Spinal cord (tissue), 10 donors: ENCODE results near the gene MIR17HG. TPM values are rescaled to one million over a fixed set of nuclear protein-coding genes. Genes with fewer than 3 reads are reported as not detected.
A peak's percentile ranks its signal among the peaks of the same experiment; 100 is the strongest.

ENCODE experiments used
- DNase-seq, 6 donors: peaks; one replicate each; pipeline versions ENCODE4 v3.0.0 to v3.0.0-alpha.2; 2013 to 2015; ENCODE audit warnings: low spot score in 6 of 6, low read depth in 4 of 6
- H3K27ac ChIP-seq: one replicate; pipeline ENCODE4 v1.5.1; 2013; ENCODE audit warnings: low read depth, low read length, control low read depth
- H3K27me3 ChIP-seq: one replicate; pipeline ENCODE4 v1.6.1; 2013; ENCODE audit warnings: low read length; ENCODE audit not compliant: control insufficient read depth, insufficient read depth
- H3K36me3 ChIP-seq: one replicate; pipeline ENCODE4 v1.6.1; 2013; ENCODE audit warnings: low read length; ENCODE audit not compliant: control insufficient read depth, insufficient read depth
- H3K4me1 ChIP-seq: one replicate; pipeline ENCODE4 v1.6.1; 2013; ENCODE audit warnings: low read length; ENCODE audit not compliant: control insufficient read depth, insufficient read depth
- H3K4me3 ChIP-seq: one replicate; pipeline ENCODE4 v1.5.1; 2013; ENCODE audit warnings: low read depth, low read length, control low read depth
- H3K9me3 ChIP-seq: one replicate; pipeline ENCODE4 v1.6.1; 2013; ENCODE audit warnings: low read length; ENCODE audit not compliant: control insufficient read depth, insufficient read depth
- WGBS: methylation state at CpG from one replicate; pipeline ENCODE4 v1.1.5; 2013; ENCODE audit warnings: missing lambda C conversion rate; ENCODE audit not compliant: insufficient coverage; 5-methylcytosine and 5-hydroxymethylcytosine counted together
- polyA plus RNA-seq, 2 donors: library from polyadenylated mRNA; unstranded; fragments of 120-200 nt; gene quantifications; one replicate each; pipeline ENCODE4 v1.2.1, GENCODE V29; 2013; ENCODE audit not compliant: insufficient read length in 2 of 2
- total RNA-seq, 2 donors: library from RNA; depleted of rRNA in 1 of 2; stranded (reverse); fragments of 120-200 nt in 1 of 2; fragments of >200 nt in 1 of 2; gene quantifications; one replicate each; pipeline versions ENCODE4 v1.2.3 to v1.2.4, GENCODE V29; 2013 to 2014
- donor health status: healthy.

The MIR17HG gene
- total and polyA plus RNA-seq, 4 donors: 1.6 to 7.8 (median 3.8) TPM

GRCh38 chr13:91384896-91385295, 37.4 kb downstream of the MIR17HG start:
- no peaks in the 10 kb centered on the region for H3K27me3 ChIP-seq
- no peak for DNase-seq
- no peaks in the 10 kb centered on the region for H3K4me1 ChIP-seq
- no peaks in the 10 kb centered on the region for H3K36me3 ChIP-seq
- H3K27ac ChIP-seq: no peak overlapping the region
- WGBS: 83% methylated on average over 1 of the region's 2 CpGs
- H3K4me3 ChIP-seq: no peak overlapping the region
- no peaks in the 10 kb centered on the region for H3K9me3 ChIP-seq

GRCh38 chr13:91389186-91389585, 41.7 kb downstream of the MIR17HG start:
- Histone ChIP-seq H3K27me3 (no peaks in the 10 kb centered on the region), H3K27ac (no peak overlapping the region), H3K36me3 (no peaks in the 10 kb centered on the region), H3K4me3 (no peak overlapping the region), H3K4me1 (no peaks in the 10 kb centered on the region), H3K9me3 (no peaks in the 10 kb centered on the region)
- DNase-seq: no peak
- WGBS: 94% methylated on average over 1 of the region's 2 CpGs

- H3K36me3 ChIP-seq: no peaks in the 10 kb centered on the region
- H3K9me3 ChIP-seq: no peaks in the 10 kb centered on the region
- WGBS: no CpG with 5 or more reads among the region's 1 CpG
- no peak overlapping the region for H3K27ac ChIP-seq
- peak in 1 of 6 donors; percentile 26 for DNase-seq
- no peak overlapping the region for H3K4me3 ChIP-seq
- peaks cover 11% of the 10 kb centered on the region for H3K4me1 ChIP-seq
- peaks cover 15% of the 10 kb centered on the region for H3K27me3 ChIP-seq
Measured at GRCh38 chr13:91397595-91397994, 50.1 kb downstream of the MIR17HG start.

GRCh38 chr13:91398413-91399188, 51.1 kb downstream of the MIR17HG start, which contains the start of gene GPC5:
Gene GPC5 (plus strand): TSS chr13:91398621.
- Histone ChIP-seq H3K9me3 (no peaks in the 10 kb centered on the region), H3K36me3 (no peaks in the 10 kb centered on the region), H3K27me3 (peaks cover 15% of the 10 kb centered on the region), H3K4me1 (peaks cover 11% of the 10 kb centered on the region), H3K27ac (peak within 1 kb of the TSS; percentile 61), H3K4me3 (peak within 1 kb of the TSS; percentile 71)
- under 1% methylated on average over 76 of the region's 76 CpGs for WGBS
- DNase-seq: peak; percentile 47 to 93 (median 70)

GRCh38 chr13:91399189-91400062, 51.9 kb downstream of the MIR17HG start:
- DNase-seq: peak in 3 of 6 donors; percentile 19 to 25 (median 24)
- 23% methylated on average over 38 of the region's 44 CpGs for WGBS

GRCh38 chr13:91400063-91400399, 52.5 kb downstream of the MIR17HG start:
- peak in 2 of 6 donors; percentile 14 to 26 for DNase-seq
- peaks cover 15% of the 10 kb centered on the region for H3K27me3 ChIP-seq
- H3K36me3 ChIP-seq: no peaks in the 10 kb centered on the region
- H3K27ac ChIP-seq: no peak overlapping the region
- 75% methylated on average over 4 of the region's 6 CpGs for WGBS
- H3K4me3 ChIP-seq: peak overlapping the region; percentile 71
- no peaks in the 10 kb centered on the region for H3K9me3 ChIP-seq
- H3K4me1 ChIP-seq: peaks cover 11% of the 10 kb centered on the region

More at GRCh38 chr13:91399189-91400062, 51.9 kb downstream of the MIR17HG start:
- Histone ChIP-seq H3K27me3 (peaks cover 15% of the 10 kb centered on the region), H3K27ac (peak overlapping the region; percentile 61), H3K36me3 (no peaks in the 10 kb centered on the region), H3K4me3 (peak overlapping the region; percentile 71), H3K4me1 (peaks cover 11% of the 10 kb centered on the region), H3K9me3 (no peaks in the 10 kb centered on the region)

GRCh38 chr13:91400671-91401070, 53.2 kb downstream of the MIR17HG start:
- Histone ChIP-seq H3K27me3 (peaks cover 15% of the 10 kb centered on the region), H3K36me3 (no peaks in the 10 kb centered on the region), H3K27ac (no peak overlapping the region), H3K4me1 (peaks cover 11% of the 10 kb centered on the region), H3K9me3 (no peaks in the 10 kb centered on the region), H3K4me3 (no peak overlapping the region)
- peak in 1 of 6 donors; percentile 2 for DNase-seq
- no CpG with 5 or more reads among the region's 3 CpGs for WGBS

GRCh38 chr13:91401920-91402319, 54.4 kb downstream of the MIR17HG start:
- Histone ChIP-seq H3K9me3 (no peaks in the 10 kb centered on the region), H3K4me1 (peaks cover 11% of the 10 kb centered on the region), H3K36me3 (no peaks in the 10 kb centered on the region), H3K27ac (no peak overlapping the region), H3K4me3 (no peak overlapping the region), H3K27me3 (peaks cover 12% of the 10 kb centered on the region)
- 60% methylated on average over 1 of the region's 2 CpGs for WGBS
- DNase-seq: no peak
